ENCODE data around the gene NUCKS1. TPM values are rescaled to one million over a fixed set of nuclear protein-coding genes. Genes with fewer than 3 reads are reported as not detected.
A peak's percentile ranks its signal among the peaks of the same experiment; 100 is the strongest.

Gene NUCKS1
- total RNA-seq, 1 experiment from 2014 or later, result 427 TPM

DNA sequence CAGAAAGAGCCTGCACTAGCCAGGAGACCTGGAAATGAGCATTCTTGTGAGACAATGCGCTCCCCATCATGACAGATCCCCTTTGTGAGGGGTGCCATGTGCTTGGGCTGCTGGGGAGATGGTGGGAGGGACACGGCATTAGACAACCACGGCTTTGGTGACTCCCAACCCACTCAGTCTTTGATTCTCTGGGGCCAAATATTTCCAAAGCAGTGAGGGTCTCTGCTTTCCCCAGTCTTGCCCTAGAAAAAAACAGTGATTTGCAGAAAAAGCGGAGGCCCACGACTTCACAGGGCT is 79.9 kb downstream of the NUCKS1 start:
- H2BK12ac ChIP-seq (ENCODE audit: insufficient read length, low read depth, low read length), result no peak overlapping the region
- no peak overlapping the region for H3K23ac ChIP-seq (ENCODE audit: insufficient read length, low read depth, low read length)
- H2BK120ac ChIP-seq (ENCODE audit: low read depth, low read length, poor library complexity, severe bottlenecking), result no peak overlapping the region
- no peak overlapping the region for H2BK20ac ChIP-seq (ENCODE audit: low read depth, low read length, poor library complexity, severe bottlenecking)
- H4K20me1 ChIP-seq (ENCODE audit: control insufficient read depth, insufficient read depth, insufficient read length), result no peaks in the 10 kb centered on the region
- H3K23me2 ChIP-seq (ENCODE audit: insufficient read length, low read depth, low read length, poor library complexity, severe bottlenecking), result no peaks in the 10 kb centered on the region
- no peak overlapping the region for H3K4ac ChIP-seq (ENCODE audit: low read depth, low read length)
- H3K36me3 Mint-ChIP-seq (ENCODE audit: insufficient read depth in 1 of 3, low read depth in 3 of 3), result no peaks in the 10 kb centered on the region; a peak in 2 of 7 replicates
- no peak overlapping the region for H2BK5ac ChIP-seq (ENCODE audit: insufficient read length, low read length)
- no peak overlapping the region for H4K8ac ChIP-seq (replicated peaks; ENCODE audit: insufficient read length, low read depth, low read length)
- no peak for DNase-seq
- no peaks in the 10 kb centered on the region for H3K9me3 ChIP-seq (ENCODE audit: control insufficient read depth, low read depth, low read length)
- H3K18ac ChIP-seq (ENCODE audit: insufficient read length, low read depth, low read length), result peak overlapping the region; percentile 34
- peak overlapping the region; percentile 43 to 67; a peak in 4 of 5 replicates for H3K4me3 Mint-ChIP-seq
- peaks cover 19% of the 10 kb centered on the region; the same call in 1 of the 2 replicates for H3K4me1 ChIP-seq (ENCODE audit: insufficient read depth, low read length)
- no peak overlapping the region for H2AK5ac ChIP-seq (ENCODE audit: insufficient read length, low read length)
- H3K79me2 ChIP-seq (ENCODE audit: insufficient read depth, low read length), result peaks cover 2% of the 10 kb centered on the region; the same call in 1 of the 2 replicates
- H3K4me2 ChIP-seq (ENCODE audit: insufficient read depth, insufficient read length, low read length), result no peak overlapping the region
- H3K27ac Mint-ChIP-seq, result peak overlapping the region; percentile 75 to 99 (median 98); a peak in 4 of 7 replicates
- H3K27me3 Mint-ChIP-seq (ENCODE audit: low read depth), result no peaks in the 10 kb centered on the region
- H3K4me1 Mint-ChIP-seq, result peaks cover 75 to 83% of the 10 kb centered on the region in 2 experiments
- H3K27ac ChIP-seq (ENCODE audit: insufficient read length, low read depth, low read length), result no peak overlapping the region
- no peak overlapping the region for H3T11ph ChIP-seq (ENCODE audit: low read length)
- no peak overlapping the region for H3K9ac ChIP-seq (ENCODE audit: extremely low read depth, insufficient read length, low read length)
- H2AFZ ChIP-seq (ENCODE audit: low read length), result no peak overlapping the region
- H2BK15ac ChIP-seq (ENCODE audit: low read depth, low read length), result no peak overlapping the region
- no peak overlapping the region for H4K5ac ChIP-seq (ENCODE audit: insufficient read length, low read depth, low read length)
- no peaks in the 10 kb centered on the region for H3K9me3 Mint-ChIP-seq
- no peaks in the 10 kb centered on the region for H3K27me3 ChIP-seq (ENCODE audit: insufficient read depth, low read length)
- peak overlapping the region; percentile 59; the same call in 1 of the 2 replicates for H3K14ac ChIP-seq (ENCODE audit: insufficient read depth, low read length)
- H3K79me1 ChIP-seq (ENCODE audit: insufficient read depth, low read depth, low read length, poor library complexity, severe bottlenecking), result no peaks in the 10 kb centered on the region
- H3K56ac ChIP-seq (ENCODE audit: insufficient read length, low read depth, low read length), result no peak overlapping the region
- WGBS (ENCODE audit: extremely low coverage, insufficient read length, low lambda C conversion rate), result no CpG with 5 or more reads among the region's 5 CpGs
- TF ChIP-seq, protein P1, sequence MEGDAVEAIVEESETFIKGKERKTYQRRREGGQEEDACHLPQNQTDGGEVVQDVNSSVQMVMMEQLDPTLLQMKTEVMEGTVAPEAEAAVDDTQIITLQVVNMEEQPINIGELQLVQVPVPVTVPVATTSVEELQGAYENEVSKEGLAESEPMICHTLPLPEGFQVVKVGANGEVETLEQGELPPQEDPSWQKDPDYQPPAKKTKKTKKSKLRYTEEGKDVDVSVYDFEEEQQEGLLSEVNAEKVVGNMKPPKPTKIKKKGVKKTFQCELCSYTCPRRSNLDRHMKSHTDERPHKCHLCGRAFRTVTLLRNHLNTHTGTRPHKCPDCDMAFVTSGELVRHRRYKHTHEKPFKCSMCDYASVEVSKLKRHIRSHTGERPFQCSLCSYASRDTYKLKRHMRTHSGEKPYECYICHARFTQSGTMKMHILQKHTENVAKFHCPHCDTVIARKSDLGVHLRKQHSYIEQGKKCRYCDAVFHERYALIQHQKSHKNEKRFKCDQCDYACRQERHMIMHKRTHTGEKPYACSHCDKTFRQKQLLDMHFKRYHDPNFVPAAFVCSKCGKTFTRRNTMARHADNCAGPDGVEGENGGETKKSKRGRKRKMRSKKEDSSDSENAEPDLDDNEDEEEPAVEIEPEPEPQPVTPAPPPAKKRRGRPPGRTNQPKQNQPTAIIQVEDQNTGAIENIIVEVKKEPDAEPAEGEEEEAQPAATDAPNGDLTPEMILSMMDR (conservative IDR thresholded peaks at IDR 0.05), result no peak
- no peak overlapping the region for H4K91ac ChIP-seq (ENCODE audit: insufficient read length, low read depth, low read length)

All from H9 (cell line).